Adrenal gland (tissue), 5 donors: Measurements from ENCODE around the gene MIPOL1.

Experiments
- CTCF ChIP-seq, 6 experiments: fragments of 450-650 bp in 4 of 6; fragments of 200-600 bp in 2 of 6; sonication (generic) in 1 of 6; IDR thresholded peaks; 1 replicate in 5 of 6; 2 replicates in 1 of 6; pipeline versions ENCODE4 v1.5.1 to v1.8.0; 2016 to 2021; ENCODE audit warnings: antibody characterized with exemption in 6 of 6, mild to moderate bottlenecking in 2 of 6, moderate library complexity in 1 of 6
- POLR2A ChIP-seq, 2 donors: fragments of 450-650 bp; IDR thresholded peaks; one replicate each; pipeline ENCODE4 v1.6.1; 2017; ENCODE audit warnings: antibody characterized with exemption in 2 of 2, mild to moderate bottlenecking in 2 of 2, moderate library complexity in 1 of 2
- donor health status: DM: no; HTN: no; CAD: no.

GRCh38 chr14:37497422-37497821, 299.7 kb downstream of the MIPOL1 start:
- TF ChIP-seq CTCF (IDR thresholded peaks at IDR 0.05), result no peak
- TF ChIP-seq POLR2A (IDR thresholded peaks at IDR 0.05), result no peak
